Measurements from ENCODE around the gene RNF213.
"Not testable (repeated sequence)": the region's sequence is repeated elsewhere in the genome, so short reads cannot be mapped to it uniquely, and the experiment has no call there.

The RNF213 gene

DNA sequence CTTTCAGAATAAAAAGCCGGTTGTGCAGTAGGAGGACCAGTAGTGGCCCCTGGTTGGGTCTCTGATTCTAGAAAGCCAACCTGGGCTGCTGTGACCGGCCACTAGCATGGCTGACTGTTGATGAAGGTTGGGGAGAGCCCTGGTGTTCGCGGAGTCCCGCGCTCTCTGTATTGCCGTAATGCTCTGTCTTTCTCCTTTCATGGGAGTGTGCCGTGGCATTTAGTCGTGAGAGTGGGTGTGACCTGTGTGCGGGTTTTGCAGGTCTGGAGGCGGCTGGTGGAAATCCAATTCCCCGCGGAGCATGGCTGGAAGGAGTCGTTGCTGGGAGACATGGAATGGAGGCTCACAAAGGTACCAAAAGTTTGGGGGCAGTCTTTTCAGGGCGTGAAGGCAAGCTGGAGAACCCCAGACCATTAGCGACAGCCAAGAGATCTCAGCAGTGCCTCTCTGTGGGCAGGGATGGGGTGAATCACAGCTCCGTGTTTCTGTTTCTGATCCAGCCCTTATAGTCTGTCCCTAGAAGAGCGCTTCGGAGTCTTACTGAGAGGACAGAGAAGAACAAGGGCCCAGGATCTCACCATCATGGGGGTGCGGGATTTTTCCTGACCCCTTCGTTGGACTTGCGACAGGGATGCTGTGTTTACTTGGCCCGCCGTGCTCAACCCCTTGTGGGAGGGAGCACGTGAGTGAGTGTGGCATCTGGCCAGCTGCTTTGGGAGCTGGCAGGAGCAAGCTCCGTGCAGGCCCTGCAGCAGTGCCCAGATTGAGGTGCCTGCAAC, 56.5 kb downstream of the RNF213 start:
- DNase-seq (ENCODE audit: low read depth in 2 of 3, low spot score in 2 of 3) = no peak

DNA sequence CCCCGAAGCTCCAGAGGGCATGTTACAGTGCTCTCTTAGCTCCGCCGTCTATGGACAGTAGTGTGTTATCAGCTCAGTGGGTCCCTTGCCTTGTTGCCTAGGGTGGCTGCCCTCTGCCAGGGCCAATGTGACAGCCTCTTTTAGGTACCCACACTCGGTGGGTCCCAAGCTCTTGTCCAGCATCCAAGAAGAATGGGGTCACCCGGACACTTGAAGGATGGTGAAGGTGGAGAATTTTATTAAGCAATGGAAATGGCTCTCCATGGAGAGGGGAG, 57.0 kb downstream of the RNF213 start:
- no peak for DNase-seq (ENCODE audit: low read depth in 2 of 3, low spot score in 2 of 3)

DNA sequence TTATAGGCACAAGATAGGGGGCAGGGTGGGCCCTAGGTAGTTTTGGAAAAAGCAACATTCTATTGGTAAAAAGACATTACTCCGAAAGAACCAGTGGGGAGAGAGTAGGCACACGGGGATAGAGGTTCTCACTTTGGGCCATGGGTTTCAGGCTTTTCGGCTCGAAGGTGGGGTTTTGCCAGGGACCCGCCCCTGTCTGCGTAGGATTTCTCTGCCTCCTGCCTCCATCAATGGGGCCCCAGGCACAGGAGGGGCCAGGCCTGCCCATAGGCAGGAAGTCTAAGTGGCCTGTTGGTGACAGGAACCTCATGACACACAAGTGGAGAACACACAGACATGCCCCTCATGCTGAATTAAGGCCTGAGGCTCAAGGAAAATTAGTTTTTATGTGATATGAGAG, 57.5 kb downstream of the RNF213 start:
- DNase-seq (ENCODE audit: low read depth in 2 of 3, low spot score in 2 of 3) = no peak

DNA sequence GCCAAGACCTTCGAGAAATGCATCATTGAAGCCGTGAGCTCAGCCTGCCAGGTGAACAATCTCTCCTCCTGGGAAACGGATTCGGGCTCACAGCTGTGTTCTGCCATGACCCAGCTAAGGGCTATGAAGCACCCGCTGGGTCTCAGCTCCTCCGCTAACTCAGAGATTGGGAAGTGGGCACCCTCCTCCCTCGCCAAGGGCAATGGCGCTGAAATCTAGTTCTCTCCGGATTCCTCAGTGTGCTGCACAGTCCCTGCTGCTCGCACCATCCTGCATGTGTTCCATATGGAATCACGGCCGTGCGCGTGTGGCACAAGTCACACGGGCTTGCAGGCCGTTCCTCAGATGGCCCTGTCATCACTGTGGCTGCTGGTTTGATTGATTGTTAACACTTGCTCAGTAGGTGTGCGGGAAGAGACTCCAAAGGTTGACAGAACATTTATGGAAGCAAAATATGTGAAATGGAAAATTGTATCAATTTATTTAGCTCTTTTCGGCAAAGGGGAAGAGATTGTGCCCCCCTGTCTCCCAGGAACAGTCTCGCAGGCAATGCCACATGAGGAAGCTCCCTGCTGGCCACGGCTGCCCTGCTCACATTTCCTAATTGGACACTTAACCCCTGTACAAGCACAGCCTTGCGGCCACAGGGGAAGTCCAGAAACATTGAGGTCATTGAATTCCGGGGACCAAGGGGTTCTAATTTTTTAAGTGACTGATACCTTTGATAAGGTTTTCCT, 58.8 kb downstream of the RNF213 start:
- no peak for DNase-seq (ENCODE audit: low read depth in 2 of 3, low spot score in 2 of 3)

DNA sequence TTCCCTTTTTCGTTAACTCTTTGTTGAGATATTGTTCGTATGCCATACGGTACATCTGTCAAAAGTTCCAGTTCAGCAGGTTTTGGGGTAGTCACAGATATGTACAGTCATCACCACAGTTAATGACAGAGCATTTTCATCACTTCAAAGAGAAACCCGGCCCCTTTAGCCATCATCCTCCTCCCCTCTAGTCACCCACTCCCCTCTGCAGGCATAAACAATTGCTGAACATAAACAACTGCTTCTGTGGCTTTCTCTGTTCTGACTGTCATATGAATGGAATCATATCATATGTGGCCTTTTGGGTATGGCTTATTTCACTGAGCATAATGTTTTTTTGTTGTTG, 59.3 kb downstream of the RNF213 start:
- no peak for DNase-seq (ENCODE audit: low read depth in 2 of 3, low spot score in 2 of 3)

DNA sequence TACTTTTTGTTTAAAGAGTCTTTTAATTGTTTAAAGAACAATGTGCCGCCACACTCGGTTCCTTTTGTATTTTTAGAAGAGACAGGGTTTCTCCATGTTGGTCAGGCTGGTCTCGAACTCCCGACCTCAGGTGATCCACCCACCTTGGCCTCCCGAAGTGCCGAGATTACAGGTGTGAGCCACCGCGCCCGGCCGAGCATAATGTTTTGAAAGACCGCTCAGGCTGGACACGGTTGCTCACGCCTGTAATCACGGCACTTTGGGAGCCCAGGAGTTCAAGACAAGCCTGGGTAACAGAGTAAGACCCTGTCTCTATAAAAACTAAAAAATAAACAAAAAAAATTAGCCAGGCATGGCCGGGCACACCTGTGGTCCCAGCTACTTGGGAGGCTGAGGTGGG, 59.8 kb downstream of the RNF213 start:
- DNase-seq (ENCODE audit: low read depth in 2 of 3, low spot score in 2 of 3) = no peak

DNA sequence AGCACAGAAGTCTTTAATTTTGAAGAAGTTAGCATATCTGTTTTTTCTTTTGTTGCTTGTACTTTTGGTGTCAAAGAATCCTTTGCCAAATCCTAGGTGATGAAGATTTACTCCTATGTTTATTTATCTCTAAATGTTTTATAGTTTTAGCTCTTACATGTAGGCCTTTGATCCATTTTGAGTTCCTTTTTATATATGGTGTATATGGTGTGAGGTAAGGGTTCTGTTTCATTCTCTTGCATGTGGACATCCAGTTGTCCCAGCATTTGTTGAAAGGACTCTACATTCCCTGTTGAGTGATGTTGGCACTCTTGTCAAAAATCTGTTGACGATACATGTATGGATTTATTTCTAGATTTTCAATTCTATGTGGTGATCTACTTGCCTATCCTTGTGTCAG, 62.2 kb downstream of the RNF213 start:
- DNase-seq (ENCODE audit: low read depth in 2 of 3, low spot score in 2 of 3) = no peak

DNA sequence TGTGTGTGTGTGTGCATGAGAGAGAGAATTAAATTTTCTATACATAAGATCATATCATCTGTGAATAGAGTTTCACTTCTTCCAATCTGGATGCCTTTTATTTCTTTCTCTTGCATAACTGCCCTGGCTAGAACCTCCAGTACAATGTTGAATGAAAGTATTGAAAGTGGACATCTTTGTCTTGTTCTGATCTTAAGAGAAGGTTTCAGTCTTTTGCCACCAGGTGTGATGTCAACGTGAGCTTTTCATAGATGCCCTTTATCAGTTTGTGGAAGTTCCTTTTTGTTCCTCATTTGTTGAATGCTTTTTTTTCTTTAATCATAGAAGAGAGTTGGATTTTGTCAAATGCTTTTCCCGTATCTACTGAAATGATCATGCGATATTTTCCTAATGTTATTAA, 63.3 kb downstream of the RNF213 start:
- no peak for DNase-seq (ENCODE audit: low read depth in 2 of 3, low spot score in 2 of 3)

DNA sequence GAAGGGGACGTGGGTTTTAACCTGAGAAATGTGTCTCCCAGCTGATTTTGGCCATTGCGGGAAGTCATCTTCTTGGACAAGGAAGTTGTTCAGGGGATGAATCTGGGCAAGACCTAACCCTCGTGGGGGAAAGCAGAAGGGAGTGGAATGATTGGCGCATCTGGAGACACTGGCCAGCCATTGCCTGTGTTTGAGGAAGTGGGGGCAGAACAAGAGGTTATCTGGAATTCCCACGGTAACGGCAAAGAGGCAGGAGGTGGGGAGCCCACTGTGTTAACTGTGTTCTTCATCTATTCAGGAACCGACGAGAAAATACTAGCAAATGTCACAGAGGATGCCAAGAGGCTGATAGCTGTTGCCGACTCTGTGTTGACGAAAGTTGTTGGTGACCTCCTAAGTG, 66.9 kb downstream of the RNF213 start:
- no peak for DNase-seq (ENCODE audit: low read depth in 2 of 3, low spot score in 2 of 3)

DNA sequence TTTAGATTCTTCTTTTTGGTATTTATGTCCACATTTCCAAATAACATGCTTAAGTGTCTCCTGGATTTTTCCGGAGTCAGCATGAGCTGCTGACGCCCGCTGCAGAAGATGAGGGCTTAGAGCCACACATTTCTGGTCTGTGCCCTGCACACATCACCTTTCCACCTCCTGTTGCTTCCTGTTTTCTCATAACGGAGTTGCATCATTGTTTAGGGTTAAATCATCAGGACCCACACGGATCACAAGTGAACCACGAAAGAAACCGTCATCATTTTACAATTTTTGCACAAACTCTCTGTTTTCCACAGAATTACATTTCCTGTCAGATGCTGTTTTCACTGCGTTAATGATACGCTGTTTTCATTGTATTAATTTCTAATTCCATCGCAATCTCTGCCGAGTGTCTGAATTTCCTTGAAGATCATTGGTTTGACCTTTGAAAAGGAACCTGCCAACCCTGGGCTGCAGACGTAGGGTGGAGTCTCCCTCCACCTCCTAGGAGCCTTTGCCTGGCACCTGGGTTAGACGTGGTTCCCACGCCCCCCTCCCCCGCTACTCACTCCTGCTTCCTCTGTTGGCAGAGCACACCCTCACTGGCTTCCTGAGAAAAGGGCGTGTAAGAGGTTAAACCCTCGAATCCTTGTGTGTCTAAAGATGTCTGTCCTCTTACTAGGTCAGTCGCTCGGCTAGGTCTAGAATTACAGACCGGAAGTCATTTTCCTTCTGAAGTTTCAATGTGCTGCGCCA, 68.2 kb downstream of the RNF213 start:
- no peak for DNase-seq (ENCODE audit: low read depth in 2 of 3, low spot score in 2 of 3)

DNA sequence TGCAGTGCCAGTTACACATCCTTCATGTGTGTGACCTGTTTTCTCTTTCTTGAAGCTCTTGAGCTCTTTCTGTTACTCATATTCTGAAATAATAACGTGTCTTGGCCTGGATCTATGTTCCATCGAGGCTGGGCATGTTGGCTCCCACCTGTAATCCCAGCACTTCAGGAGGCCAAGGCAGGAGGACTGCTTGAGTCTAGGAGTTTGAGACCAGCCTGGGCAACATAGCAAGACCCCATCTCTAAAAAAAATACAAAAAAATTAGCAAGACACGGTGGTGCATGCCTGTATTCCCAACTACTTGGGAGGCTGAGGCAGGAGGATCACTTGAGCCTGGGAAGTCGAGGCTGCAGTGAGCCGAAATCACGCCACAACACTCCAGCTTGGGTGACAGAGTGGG, 68.8 kb downstream of the RNF213 start:
- DNase-seq (ENCODE audit: low read depth in 2 of 3, low spot score in 2 of 3) = not testable (repeated sequence)

DNA sequence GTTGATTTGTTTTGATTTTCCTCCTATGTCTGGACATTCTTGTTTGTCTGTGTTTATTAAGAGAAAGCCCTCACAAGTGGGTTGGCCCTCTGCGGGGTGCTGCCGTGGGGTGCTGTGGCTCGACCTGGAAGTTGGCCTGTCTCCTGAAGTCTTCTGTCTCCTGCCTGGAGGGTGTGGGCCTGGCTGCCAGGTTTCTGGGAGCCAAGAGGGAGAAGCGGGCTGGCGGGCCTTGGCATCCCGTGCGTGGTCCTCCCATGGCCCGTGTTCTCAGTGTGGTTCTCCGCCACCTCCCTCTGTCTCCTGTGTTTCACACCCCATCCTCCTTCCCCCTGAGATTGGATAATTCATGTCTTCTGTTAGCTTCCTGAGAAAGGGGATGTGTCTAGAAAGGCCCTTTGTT, 69.6 kb downstream of the RNF213 start:
- DNase-seq (ENCODE audit: low read depth in 2 of 3, low spot score in 2 of 3) = no peak

DNA sequence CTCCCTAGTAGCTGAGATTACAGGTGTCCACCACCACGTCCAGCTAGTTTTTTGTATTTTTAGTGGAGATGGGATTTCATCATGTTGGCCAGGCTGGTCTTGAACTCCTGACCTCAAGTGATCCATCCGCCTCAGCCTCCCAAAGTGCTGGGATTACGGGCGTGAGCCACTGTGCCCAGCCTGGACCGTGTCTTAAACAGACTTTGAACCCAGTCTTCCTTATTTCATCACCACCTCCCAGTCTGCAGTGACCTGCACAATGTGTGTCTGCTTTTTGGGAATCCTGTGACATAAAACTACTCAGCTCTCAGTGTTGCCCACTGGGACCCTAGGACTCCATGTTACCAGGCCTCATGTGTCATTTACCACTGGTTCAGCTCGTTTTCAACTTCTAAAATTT, 70.3 kb downstream of the RNF213 start:
- DNase-seq (ENCODE audit: low read depth in 2 of 3, low spot score in 2 of 3) = not testable (repeated sequence)

DNA sequence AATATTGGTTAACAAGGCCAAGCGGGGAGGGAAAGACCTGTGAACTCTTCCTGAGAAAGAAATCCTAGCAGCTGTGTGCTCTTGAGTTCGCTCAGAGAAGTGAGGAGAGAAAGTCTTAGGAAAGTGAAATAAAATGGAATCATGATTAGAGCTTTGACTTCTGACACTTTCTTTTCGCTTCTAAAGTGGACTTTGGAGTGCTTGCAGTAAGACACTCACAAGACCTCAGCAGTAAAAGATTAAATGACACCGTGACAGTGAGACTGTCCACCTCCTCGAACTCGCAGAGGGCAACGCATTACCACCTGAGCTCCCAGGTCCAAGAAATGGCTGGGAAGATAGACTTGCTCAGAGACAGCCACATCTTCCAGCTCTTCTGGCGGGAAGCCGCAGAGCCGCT, 71.2 kb downstream of the RNF213 start:
- no peak for DNase-seq (ENCODE audit: low read depth in 2 of 3, low spot score in 2 of 3)

DNA sequence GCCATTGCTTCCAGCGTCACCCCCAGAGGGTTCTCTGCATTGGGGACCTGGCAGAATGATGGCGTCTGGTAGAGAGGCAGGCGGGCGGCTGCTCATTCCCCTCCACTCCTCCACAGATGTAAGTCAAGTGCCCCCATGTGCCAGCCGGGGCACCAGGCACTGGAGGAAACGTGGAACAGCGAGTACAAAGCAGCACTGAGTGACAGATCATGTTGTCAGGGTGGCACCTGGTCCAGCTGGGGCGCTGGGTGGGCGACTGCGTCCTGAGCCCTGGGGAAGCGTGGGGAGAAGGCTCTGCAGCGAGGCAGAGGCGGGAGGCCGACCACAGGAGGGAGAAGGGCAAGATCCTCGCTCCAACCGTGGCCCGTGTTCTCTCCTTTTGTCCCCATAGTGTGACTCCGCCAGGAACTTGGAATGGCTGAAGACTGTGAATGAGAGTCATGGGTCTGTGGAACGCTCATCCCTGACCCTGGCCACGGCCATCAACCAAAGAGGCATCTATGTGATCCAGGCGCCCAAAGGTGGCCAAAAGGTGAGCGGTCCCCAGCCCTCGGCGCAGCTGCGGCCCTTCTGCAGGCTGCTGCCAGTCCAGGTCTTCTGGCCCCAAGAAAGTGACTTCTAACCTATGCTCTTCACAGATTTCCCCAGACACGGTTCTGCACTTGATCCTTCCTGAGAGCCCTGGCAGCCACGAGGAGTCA, 76.7 kb downstream of the RNF213 start:
- DNase-seq (ENCODE audit: low read depth in 2 of 3, low spot score in 2 of 3) = no peak

DNA sequence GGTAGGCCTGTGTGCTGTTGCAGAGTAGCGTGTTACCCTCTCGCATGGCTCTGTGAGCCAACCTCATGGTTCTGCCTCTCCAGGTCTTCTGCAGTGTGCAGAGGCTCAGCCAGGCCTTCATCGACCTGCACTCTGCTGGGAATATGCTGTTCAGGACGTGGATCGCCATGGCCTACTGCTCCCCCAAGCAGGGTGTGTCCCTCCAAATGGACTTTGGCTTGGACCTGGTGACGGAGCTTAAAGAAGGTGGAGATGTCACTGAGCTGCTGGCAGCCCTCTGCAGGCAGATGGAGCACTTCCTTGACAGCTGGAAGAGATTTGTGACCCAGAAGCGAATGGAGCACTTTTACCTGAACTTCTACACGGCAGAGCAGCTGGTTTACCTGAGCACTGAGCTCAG, 78.5 kb downstream of the RNF213 start:
- no peak for DNase-seq (ENCODE audit: low read depth in 2 of 3, low spot score in 2 of 3)

DNA sequence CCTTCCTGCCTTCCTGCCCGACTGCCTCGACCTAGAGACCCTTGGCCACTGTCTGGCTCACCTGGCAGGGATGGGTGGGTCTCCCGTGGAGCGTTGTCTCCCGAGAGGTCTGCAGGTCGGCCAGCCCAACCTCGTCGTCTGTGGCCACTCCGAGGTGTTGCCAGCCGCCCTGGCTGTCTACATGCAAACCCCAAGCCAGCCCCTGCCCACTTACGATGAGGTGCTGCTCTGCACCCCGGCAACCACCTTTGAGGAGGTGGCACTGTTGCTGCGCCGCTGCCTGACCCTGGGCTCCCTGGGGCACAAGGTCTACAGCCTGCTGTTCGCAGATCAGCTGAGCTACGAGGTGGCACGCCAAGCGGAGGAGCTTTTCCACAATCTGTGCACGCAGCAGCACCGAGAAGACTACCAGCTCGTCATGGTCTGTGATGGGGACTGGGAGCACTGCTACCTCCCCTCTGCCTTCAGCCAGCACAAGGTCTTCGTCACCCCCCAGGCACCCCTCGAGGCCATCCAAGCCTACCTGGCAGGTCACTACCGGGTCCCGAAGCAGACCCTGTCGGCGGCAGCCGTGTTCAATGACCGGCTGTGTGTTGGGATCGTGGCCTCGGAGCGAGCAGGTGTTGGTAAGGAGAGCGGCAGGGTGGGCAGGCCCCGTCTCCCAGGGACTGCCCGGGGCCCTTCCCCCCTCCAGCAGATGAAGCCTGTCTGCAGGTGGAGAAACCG, 79.2 kb downstream of the RNF213 start:
- no peak for DNase-seq (ENCODE audit: low read depth in 2 of 3, low spot score in 2 of 3)

DNA sequence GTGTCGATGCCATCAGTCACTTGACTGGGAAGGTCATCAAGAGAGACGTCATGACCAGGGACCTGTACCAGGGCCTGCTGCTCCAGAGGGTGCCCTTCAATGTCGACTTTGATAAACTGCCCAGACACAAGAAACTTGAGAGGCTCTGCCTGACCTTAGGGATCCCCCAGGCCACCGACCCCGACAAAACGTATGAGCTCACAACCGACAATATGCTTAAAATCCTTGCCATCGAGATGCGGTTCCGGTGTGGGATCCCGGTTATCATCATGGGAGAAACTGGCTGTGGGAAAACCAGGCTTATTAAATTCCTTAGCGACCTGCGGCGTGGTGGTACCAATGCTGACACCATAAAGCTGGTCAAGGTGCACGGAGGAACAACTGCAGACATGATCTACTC, 84.7 kb downstream of the RNF213 start:
- no peak for DNase-seq (ENCODE audit: low read depth in 2 of 3, low spot score in 2 of 3)

DNA sequence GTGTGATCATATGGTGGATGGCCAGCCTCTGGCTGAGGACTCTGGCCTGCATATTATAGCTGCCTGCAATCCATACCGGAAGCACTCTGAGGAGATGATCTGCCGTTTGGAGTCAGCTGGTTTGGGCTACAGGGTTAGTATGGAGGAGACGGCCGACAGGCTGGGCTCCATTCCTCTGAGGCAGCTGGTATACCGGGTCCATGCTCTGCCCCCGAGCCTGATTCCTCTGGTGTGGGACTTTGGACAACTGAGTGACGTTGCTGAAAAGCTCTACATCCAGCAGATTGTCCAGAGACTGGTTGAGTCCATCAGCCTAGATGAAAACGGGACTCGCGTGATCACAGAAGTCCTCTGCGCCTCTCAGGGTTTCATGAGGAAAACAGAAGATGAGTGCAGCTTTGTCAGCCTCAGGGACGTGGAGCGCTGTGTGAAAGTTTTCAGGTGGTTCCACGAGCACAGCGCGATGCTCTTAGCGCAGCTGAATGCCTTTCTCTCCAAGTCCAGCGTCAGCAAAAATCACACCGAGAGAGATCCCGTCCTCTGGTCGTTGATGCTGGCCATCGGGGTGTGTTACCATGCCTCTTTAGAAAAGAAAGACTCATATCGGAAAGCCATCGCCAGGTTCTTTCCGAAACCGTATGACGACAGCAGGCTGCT, 85.3 kb downstream of the RNF213 start:
- no peak for DNase-seq (ENCODE audit: low read depth in 2 of 3, low spot score in 2 of 3)

DNA sequence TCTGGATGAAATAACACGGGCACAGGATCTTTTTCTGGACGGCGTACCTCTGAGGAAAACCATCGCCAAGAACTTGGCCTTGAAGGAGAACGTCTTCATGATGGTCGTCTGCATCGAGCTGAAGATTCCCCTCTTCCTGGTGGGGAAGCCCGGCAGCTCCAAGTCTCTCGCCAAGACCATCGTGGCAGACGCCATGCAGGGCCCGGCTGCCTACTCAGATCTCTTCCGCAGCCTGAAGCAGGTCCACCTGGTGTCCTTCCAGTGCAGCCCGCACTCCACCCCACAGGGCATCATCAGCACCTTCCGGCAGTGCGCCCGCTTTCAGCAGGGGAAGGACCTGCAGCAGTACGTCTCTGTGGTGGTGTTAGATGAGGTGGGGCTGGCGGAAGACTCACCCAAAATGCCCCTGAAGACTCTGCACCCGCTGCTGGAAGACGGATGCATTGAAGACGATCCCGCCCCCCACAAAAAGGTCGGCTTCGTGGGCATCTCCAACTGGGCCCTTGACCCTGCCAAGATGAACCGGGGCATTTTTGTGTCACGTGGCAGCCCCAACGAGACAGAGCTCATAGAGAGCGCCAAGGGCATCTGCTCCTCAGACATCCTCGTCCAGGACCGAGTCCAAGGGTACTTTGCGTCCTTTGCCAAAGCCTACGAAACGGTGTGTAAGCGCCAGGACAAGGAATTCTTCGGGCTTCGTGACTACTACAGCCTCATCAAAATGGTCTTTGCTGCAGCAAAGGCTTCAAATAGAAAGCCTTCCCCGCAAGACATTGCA, 86.0 kb downstream of the RNF213 start:
- no peak for DNase-seq (ENCODE audit: low read depth in 2 of 3, low spot score in 2 of 3)

All from activated CD8-positive, alpha-beta memory T cell treated with anti-CD3 and anti-CD28 coated beads for 48 hours (primary cell).